ENCODE measurements around the gene PRR22. TPM values are rescaled to one million over a fixed set of nuclear protein-coding genes. Genes with fewer than 3 reads are reported as not detected.
A peak's percentile ranks its signal among the peaks of the same experiment; 100 is the strongest.

The PRR22 gene
- total RNA-seq, 1 experiment from 2014 or later = 13.5 TPM

DNA sequence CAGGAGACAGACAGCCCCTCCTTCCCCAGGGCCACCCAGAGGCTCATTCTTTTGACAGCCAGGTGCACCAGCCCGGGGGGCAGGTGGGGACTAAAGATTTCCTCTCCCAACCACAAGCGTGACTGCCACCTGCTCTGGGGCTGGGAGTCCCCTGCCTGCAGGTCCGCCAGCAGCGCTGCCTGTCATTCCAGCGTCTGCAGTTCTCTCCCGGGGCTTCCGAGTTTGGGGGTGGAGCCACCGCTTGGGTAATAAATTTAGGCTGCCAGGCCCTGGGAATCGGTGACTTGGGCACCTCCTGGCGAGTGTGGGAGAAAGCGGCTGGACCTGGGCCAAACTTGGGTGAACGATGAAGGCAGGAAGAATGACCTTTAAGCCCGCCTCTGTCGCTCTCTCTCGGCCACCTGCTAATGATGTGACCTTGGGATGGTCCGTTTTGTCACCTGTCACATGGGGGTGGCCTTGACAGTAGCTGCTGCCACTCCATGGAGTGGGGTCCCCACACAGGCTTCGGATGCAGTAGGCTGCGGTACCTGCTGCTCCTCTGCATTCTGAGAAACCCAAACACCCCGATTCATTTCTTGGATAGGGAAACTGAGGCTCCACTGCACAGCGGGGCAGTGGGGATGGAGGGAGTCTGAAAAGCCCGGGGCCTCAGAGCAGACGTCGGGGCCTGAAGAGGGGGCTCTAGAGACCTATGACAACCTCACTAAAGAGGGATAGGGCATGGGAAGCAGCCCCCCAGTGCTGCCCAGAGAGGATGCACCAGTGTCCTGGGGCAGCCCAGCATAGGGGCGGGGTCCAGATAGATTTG is 42.2 kb upstream of the PRR22 start:
- ATAC-seq (peak; percentile 26), DNase-seq (ENCODE audit: low read depth, low spot score) (peak; percentile 74)
- TF ChIP-seq RAD21 (IDR thresholded peaks at IDR 0.05; ENCODE audit: low read depth) = peak; percentile 38; the same call in 1 of the 2 replicates
- no peak for TF ChIP-seq SIN3A (IDR thresholded peaks at IDR 0.05; ENCODE audit: low read depth)
- no peak for TF ChIP-seq CEBPB (IDR thresholded peaks at IDR 0.05; ENCODE audit: low read depth)
- no peak for TF ChIP-seq YY1 (IDR thresholded peaks at IDR 0.05; ENCODE audit: extremely low read depth, insufficient replicate concordance, low read depth, low read length)
- TF ChIP-seq, protein P1, sequence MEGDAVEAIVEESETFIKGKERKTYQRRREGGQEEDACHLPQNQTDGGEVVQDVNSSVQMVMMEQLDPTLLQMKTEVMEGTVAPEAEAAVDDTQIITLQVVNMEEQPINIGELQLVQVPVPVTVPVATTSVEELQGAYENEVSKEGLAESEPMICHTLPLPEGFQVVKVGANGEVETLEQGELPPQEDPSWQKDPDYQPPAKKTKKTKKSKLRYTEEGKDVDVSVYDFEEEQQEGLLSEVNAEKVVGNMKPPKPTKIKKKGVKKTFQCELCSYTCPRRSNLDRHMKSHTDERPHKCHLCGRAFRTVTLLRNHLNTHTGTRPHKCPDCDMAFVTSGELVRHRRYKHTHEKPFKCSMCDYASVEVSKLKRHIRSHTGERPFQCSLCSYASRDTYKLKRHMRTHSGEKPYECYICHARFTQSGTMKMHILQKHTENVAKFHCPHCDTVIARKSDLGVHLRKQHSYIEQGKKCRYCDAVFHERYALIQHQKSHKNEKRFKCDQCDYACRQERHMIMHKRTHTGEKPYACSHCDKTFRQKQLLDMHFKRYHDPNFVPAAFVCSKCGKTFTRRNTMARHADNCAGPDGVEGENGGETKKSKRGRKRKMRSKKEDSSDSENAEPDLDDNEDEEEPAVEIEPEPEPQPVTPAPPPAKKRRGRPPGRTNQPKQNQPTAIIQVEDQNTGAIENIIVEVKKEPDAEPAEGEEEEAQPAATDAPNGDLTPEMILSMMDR (IDR thresholded peaks at IDR 0.05 in 2 of 3, conservative IDR thresholded peaks at IDR 0.05 in 1 of 3; ENCODE audit: borderline replicate concordance in 1 of 3, insufficient read depth in 1 of 3, low read depth in 2 of 3, low read length in 2 of 3) = peak in 2 of 3 experiments; percentile 59 to 63; a peak in 5 of 6 replicates
- TF ChIP-seq, protein P2, sequence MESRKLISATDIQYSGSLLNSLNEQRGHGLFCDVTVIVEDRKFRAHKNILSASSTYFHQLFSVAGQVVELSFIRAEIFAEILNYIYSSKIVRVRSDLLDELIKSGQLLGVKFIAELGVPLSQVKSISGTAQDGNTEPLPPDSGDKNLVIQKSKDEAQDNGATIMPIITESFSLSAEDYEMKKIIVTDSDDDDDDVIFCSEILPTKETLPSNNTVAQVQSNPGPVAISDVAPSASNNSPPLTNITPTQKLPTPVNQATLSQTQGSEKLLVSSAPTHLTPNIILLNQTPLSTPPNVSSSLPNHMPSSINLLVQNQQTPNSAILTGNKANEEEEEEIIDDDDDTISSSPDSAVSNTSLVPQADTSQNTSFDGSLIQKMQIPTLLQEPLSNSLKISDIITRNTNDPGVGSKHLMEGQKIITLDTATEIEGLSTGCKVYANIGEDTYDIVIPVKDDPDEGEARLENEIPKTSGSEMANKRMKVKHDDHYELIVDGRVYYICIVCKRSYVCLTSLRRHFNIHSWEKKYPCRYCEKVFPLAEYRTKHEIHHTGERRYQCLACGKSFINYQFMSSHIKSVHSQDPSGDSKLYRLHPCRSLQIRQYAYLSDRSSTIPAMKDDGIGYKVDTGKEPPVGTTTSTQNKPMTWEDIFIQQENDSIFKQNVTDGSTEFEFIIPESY (IDR thresholded peaks at IDR 0.05; ENCODE audit: extremely low read depth, insufficient replicate concordance, low read length) = no peak
- no peak for TF ChIP-seq ZFX (IDR thresholded peaks at IDR 0.05)
- TF ChIP-seq FOSL1 (IDR thresholded peaks at IDR 0.05; ENCODE audit: low read depth) = no peak
- no peak for TF ChIP-seq ELF1 (IDR thresholded peaks at IDR 0.05; ENCODE audit: borderline replicate concordance, low read depth)
- TF ChIP-seq, protein P3, sequence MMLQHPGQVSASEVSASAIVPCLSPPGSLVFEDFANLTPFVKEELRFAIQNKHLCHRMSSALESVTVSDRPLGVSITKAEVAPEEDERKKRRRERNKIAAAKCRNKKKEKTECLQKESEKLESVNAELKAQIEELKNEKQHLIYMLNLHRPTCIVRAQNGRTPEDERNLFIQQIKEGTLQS (IDR thresholded peaks at IDR 0.05) = no peak
- TF ChIP-seq, protein P4, sequence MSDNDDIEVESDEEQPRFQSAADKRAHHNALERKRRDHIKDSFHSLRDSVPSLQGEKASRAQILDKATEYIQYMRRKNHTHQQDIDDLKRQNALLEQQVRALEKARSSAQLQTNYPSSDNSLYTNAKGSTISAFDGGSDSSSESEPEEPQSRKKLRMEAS (IDR thresholded peaks at IDR 0.05) = no peak
- TF ChIP-seq TCF7L2 (IDR thresholded peaks at IDR 0.05; ENCODE audit: borderline replicate concordance, extremely low read depth, insufficient read depth, insufficient read length) = no peak
- peaks cover 15 to 38% of the 10 kb centered on the region in 2 experiments for H3K4me1 ChIP-seq (ENCODE audit: control insufficient read depth in 1 of 2, insufficient read depth in 2 of 2, low read length in 2 of 2)
- no peaks in the 10 kb centered on the region for H4K20me1 ChIP-seq (ENCODE audit: insufficient read depth)
- H3K9ac ChIP-seq (ENCODE audit: low read length) = peak overlapping the region; percentile 96
- H2AFZ ChIP-seq (ENCODE audit: low read depth, low read length, poor library complexity, severe bottlenecking) = no peak overlapping the region
- H3K36me3 ChIP-seq (ENCODE audit: control insufficient read depth in 1 of 2, insufficient read depth in 2 of 2, low read length in 2 of 2) = no peaks in the 10 kb centered on the region
- peak overlapping the region; percentile 92 for H3K27ac ChIP-seq (ENCODE audit: low read depth, low read length)
- no peaks in the 10 kb centered on the region for H3K9me3 ChIP-seq (ENCODE audit: control insufficient read depth in 1 of 2, insufficient read depth in 1 of 2, low read depth in 1 of 2, low read length in 2 of 2)
- no peaks in the 10 kb centered on the region for H3K79me2 ChIP-seq (ENCODE audit: insufficient read depth, low read length)
- no peaks in the 10 kb centered on the region for H3K27me3 ChIP-seq (ENCODE audit: insufficient read depth, low read length)
- peak overlapping the region; percentile 56 to 59 for H3K4me3 ChIP-seq (replicated peaks in 1 of 2; ENCODE audit: low read depth in 1 of 2, low read length in 2 of 2)
- intact Hi-C loops (cut with micrococcal nuclease) = loop anchor here (1.0 to 2.0 kb wide), 2 partner anchors 22 to 78 kb away; partner anchors contain the start of gene VMAC
- BruUV-seq (replicated peaks) = no TSS peak
- RAD21 ChIA-PET (ENCODE audit: low non-redundant PET in 1 of 2, low total read pairs in 2 of 2, uncharacterized antibody in 2 of 2, unreplicated experiment in 2 of 2) = no interaction called here
- H3K9me2 ChIP-seq (ENCODE audit: insufficient read depth) = no peaks in the 10 kb centered on the region
- POLR2A ChIA-PET = interaction anchor here (2.4 to 2.9 kb wide), 4 partner anchors 14 to 77 kb away, joined by 14 to 34 read pairs (median 25); partner anchors contain the start of genes DUS3L, FUT6, NDUFA11 and NRTN
- H3K4me2 ChIP-seq (ENCODE audit: low read length) = peak overlapping the region; percentile 96
- CTCF ChIA-PET = interaction anchor here (1.0 to 3.6 kb wide), 3 partner anchors 16 to 77 kb away, joined by 3 to 49 read pairs (median 7); partner anchors contain the start of genes NDUFA11, NRTN and VMAC

All from HCT116 (cell line).